NOMO-1 treated with DMSO at 0.1 percent for 48 hours (cell line): ENCODE data around the gene ARL14.

Experiments used
- DNase-seq: peaks from one replicate; lab custom pipeline; 2025; ENCODE audit not compliant: unreplicated experiment; lab: John Stamatoyannopoulos, UW

ARL14 gene

GRCh38 chr3:160720123-160720746 is 43.3 kb downstream of the ARL14 start:
- no peak for DNase-seq

GRCh38 chr3:160722331-160722730 is 45.4 kb downstream of the ARL14 start:
- DNase-seq: no peak

- no peak for DNase-seq
Measured at GRCh38 chr3:160725338-160725737, 48.4 kb downstream of the ARL14 start.
